Loucy (cell line): ENCODE data around the gene FAM43B.

ENCODE experiments used
- CTCF ChIP-seq: fragments of 200-600 bp; sonication (generic); conservative IDR thresholded peaks from 2 replicates; pipeline ENCODE4 v1.5.1; 2014; ENCODE audit warnings: mild to moderate bottlenecking, antibody characterized with exemption, low read length
- EZH2phosphoT487 ChIP-seq: fragments of 200-600 bp; IDR thresholded peaks from 2 replicates; pipeline ENCODE4 v1.6.1; 2018; ENCODE audit warnings: antibody characterized with exemption, mild to moderate bottlenecking, moderate library complexity, borderline replicate concordance

DNA sequence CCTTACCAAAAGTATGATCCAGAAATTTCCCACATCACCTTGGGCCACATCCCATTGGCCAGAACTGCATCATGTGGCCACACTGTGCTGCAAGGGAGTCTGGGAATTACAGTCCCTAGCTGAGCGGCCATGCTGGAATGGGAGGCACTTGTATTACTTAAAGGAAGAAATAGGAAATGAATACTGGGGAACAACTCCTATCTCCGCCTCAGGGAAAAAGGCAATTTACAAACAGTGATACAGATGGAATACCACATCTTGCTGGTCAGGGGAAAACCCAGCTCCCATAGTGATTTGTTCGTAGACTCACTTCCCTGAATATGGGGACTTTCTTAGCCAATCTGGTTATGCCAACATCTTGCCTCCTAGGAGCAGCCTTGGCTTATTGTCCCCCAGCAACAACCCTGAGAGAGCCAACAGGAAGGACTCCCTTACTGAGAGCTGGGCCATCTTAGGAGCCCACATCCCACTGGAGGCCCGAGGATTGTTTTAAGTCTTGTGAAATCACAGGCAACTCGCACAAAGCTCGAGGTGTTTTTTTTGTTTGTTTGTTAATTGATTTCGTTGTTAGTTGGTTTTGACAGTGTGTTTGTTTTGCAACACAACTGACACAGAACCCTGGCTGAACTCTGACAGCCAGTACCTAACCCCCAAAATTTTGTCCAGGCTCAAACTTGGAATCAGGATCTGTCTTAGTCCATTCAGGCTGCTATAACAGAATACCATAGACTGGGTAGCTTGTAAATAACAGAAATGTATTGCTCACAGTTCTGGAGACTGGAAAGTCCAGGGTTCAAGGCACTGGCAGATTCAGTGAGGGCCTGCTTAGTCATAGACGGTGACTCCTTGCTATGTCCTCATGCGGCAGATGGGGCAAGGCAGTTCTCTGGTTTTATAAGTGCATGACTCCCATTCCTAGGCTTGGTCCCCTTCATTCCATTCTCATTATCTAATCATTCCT, 51.4 kb downstream of the FAM43B start:
- TF ChIP-seq CTCF, result no peak
- no peak for TF ChIP-seq EZH2phosphoT487
